Common myeloid progenitor, CD34-positive (primary cell): ENCODE data around the gene C5AR2.

Source experiments
- CTCF ChIA-PET: fragments of 350-600 bp; sonication (Branson Sonifier 250); formaldehyde crosslinking; loops from one replicate; lab custom pipeline; 2021; ENCODE audit warnings: antibody characterized with exemption; lab: Charles Lee
- POLR2A ChIA-PET: fragments of 350-600 bp; sonication (Branson Sonifier 250); formaldehyde crosslinking; loops from one replicate; lab custom pipeline; 2021; ENCODE audit warnings: antibody characterized with exemption; lab: Charles Lee
- DNase-seq, 3 donors: peaks; one replicate each; pipeline versions ENCODE4 v3.0.0 to v3.0.0-alpha.2; 2013
- H3K27ac ChIP-seq, 2 experiments: 1 replicate in 1 of 2; 2 replicates in 1 of 2; pipeline ENCODE4 v1.7.0; 2013; ENCODE audit warnings: inconsistent platforms in 2 of 2, low read length in 2 of 2, mild to moderate bottlenecking in 2 of 2, low read depth in 1 of 2, moderate library complexity in 1 of 2; ENCODE audit not compliant: severe bottlenecking in 2 of 2, insufficient read depth in 1 of 2, poor library complexity in 1 of 2
- H3K27me3 ChIP-seq, 5 experiments: replicated peaks in 2 of 5; 1 replicate in 3 of 5; 2 replicates in 2 of 5; pipeline versions ENCODE4 v1.6.1 to v1.7.0; 2013; ENCODE audit warnings: low read length in 4 of 5, mild to moderate bottlenecking in 2 of 5, moderate library complexity in 2 of 5, inconsistent platforms in 1 of 5; ENCODE audit not compliant: insufficient read depth in 5 of 5, control insufficient read depth in 4 of 5
- H3K36me3 ChIP-seq, 4 experiments: 1 replicate in 2 of 4; 2 replicates in 2 of 4; pipeline versions ENCODE4 v1.6.1 to v1.7.0; 2013; ENCODE audit warnings: low read length in 3 of 4, control low read depth in 1 of 4, mild to moderate bottlenecking in 1 of 4; ENCODE audit not compliant: control insufficient read depth in 4 of 4, insufficient read depth in 4 of 4
- H3K4me1 ChIP-seq, 4 experiments: 1 replicate in 3 of 4; 2 replicates in 1 of 4; pipeline versions ENCODE4 v1.6.1 to v1.7.1; 2013; ENCODE audit warnings: low read length in 3 of 4, mild to moderate bottlenecking in 3 of 4, control low read depth in 1 of 4, inconsistent platforms in 1 of 4, moderate library complexity in 1 of 4; ENCODE audit not compliant: control insufficient read depth in 4 of 4, insufficient read depth in 4 of 4; ENCODE audit errors: control extremely low read depth in 1 of 4
- H3K4me3 ChIP-seq, 7 experiments: 1 replicate in 4 of 7; 2 replicates in 3 of 7; pipeline versions ENCODE4 v1.5.1 to v1.7.0; 2013; ENCODE audit warnings: mild to moderate bottlenecking in 7 of 7, low read length in 6 of 7, moderate library complexity in 6 of 7, inconsistent platforms in 2 of 7, low read depth in 2 of 7, control low read depth in 1 of 7; ENCODE audit not compliant: insufficient read depth in 4 of 7, control insufficient read depth in 1 of 7; ENCODE audit errors: extremely low read depth in 1 of 7
- H3K9me3 ChIP-seq, 5 experiments: 1 replicate in 4 of 5; 2 replicates in 1 of 5; pipeline versions ENCODE4 v1.6.1 to v1.7.1; 2013; ENCODE audit warnings: low read length in 4 of 5, mild to moderate bottlenecking in 2 of 5, inconsistent platforms in 1 of 5, low read depth in 1 of 5, moderate library complexity in 1 of 5; ENCODE audit not compliant: control insufficient read depth in 4 of 5, insufficient read depth in 2 of 5; ENCODE audit errors: control extremely low read depth in 1 of 5
- WGBS: methylation state at CpG from one replicate; pipeline ENCODE4 v1.1.5; 2013; ENCODE audit not compliant: insufficient coverage; 5-methylcytosine and 5-hydroxymethylcytosine counted together

The C5AR2 gene

DNA sequence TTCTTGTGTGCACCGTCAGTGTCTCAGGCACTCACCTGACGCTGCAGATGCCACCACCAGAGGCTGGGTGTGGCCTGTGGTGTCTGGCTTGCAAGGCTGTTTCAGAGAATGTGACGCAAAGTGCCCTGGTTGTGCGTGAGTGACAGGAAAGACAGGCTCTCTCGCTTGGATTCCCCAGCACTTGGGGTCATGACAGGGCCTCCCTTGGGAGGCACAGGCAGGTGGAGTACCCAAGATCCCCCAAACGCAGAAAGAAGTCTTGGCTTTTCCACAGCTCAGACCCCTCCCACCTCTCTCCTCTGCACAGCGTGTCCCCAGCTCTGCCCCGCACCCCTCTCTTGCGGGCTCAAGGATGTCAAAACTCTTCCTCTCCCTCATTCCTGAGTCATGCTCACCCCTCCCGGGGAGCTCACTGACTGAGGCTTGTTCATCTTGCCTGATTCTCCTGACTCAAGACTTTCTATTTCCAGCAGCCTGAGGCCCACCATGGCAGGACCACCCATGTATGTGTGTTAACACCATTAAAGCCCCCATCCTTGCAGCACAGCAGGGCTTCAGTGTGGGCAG is 38.2 kb downstream of the C5AR2 start:
- H3K4me1 ChIP-seq, result peaks cover 0 to 9% (median 4%) of the 10 kb centered on the region in 4 experiments
- peak; percentile 56 to 75 (median 74) for DNase-seq
- CTCF ChIA-PET, result interaction anchor here (1.3 to 2.9 kb wide), 2 partner anchors 21 to 22 kb away, joined by 4 to 8 read pairs; partner anchors contain the start of gene DHX34
- H3K27ac ChIP-seq, result no peak overlapping the region
- H3K4me3 ChIP-seq, result no peak overlapping the region
- no peaks in the 10 kb centered on the region for H3K9me3 ChIP-seq
- POLR2A ChIA-PET, result no interaction called here
- H3K36me3 ChIP-seq, result peaks cover 3 to 68% (median 42%) of the 10 kb centered on the region in 4 experiments
- no peaks in the 10 kb centered on the region for H3K27me3 ChIP-seq
- WGBS, result 27% methylated on average over 7 of the region's 10 CpGs

DNA sequence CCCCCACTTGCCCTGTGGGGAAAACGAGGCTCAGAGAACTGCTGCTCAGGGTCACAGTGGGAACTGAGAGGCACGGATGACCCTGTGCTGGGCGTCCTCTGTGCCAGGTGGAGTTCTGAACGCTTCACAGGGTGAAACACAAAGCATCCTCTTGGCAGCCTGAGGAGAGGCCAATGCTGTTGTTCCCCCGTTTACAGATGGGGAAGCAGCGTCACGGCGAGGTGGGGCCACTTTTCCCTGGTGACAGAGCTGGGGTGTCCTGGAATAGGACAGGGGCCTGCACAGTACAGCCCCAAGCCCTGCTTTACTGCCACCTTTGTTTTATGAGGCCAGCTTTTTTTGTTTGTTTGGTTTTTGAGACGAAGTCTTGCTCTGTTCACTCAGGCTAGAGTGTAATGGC is 39.3 kb downstream of the C5AR2 start:
- POLR2A ChIA-PET, result no interaction called here
- no peaks in the 10 kb centered on the region for H3K9me3 ChIP-seq
- H3K4me3 ChIP-seq, result no peak overlapping the region
- CTCF ChIA-PET, result interaction anchor here (2.9 kb wide), 1 partner anchor 22 kb away, joined by 8 read pairs; the partner anchor contains the start of gene DHX34
- peaks cover 3 to 74% (median 46%) of the 10 kb centered on the region in 4 experiments for H3K36me3 ChIP-seq
- H3K27me3 ChIP-seq, result no peaks in the 10 kb centered on the region
- no peak for DNase-seq
- H3K27ac ChIP-seq, result no peak overlapping the region
- peaks cover 0 to 9% (median 4%) of the 10 kb centered on the region in 4 experiments for H3K4me1 ChIP-seq
- WGBS, result 97% methylated on average over 9 of the region's 9 CpGs

DNA sequence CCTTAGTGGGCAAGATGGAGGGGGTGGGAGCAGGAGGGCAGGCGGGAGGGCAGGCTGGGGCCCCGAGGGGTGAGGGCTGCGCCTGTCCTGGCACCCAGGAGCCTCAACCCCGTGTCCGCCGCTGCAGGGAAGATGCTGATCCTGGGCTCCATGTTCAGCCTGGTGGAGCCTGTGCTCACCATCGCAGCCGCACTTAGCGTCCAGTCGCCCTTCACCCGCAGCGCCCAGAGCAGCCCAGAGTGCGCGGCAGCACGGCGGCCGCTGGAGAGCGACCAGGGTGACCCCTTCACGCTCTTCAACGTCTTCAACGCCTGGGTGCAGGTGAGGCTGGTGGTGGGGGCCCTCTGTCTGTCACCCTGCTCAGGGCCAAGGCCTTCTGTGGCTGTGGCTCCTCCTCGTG is 40.6 kb downstream of the C5AR2 start:
- CTCF ChIA-PET, result interaction anchor here (2.9 kb wide), 1 partner anchor 24 kb away, joined by 8 read pairs; the partner anchor contains the start of gene DHX34
- H3K9me3 ChIP-seq, result no peaks in the 10 kb centered on the region
- no peaks in the 10 kb centered on the region for H3K27me3 ChIP-seq
- H3K27ac ChIP-seq, result no peak overlapping the region
- H3K4me3 ChIP-seq, result no peak overlapping the region
- DNase-seq, result no peak
- peaks cover 0 to 9% (median 4%) of the 10 kb centered on the region in 4 experiments for H3K4me1 ChIP-seq
- POLR2A ChIA-PET, result interaction anchor here (0.6 kb wide), 1 partner anchor 1244 kb away, joined by 3 read pairs; no protein-coding TSS in a partner anchor
- 96% methylated on average over 14 of the region's 22 CpGs for WGBS
- H3K36me3 ChIP-seq, result peaks cover 3 to 80% (median 52%) of the 10 kb centered on the region in 4 experiments

DNA sequence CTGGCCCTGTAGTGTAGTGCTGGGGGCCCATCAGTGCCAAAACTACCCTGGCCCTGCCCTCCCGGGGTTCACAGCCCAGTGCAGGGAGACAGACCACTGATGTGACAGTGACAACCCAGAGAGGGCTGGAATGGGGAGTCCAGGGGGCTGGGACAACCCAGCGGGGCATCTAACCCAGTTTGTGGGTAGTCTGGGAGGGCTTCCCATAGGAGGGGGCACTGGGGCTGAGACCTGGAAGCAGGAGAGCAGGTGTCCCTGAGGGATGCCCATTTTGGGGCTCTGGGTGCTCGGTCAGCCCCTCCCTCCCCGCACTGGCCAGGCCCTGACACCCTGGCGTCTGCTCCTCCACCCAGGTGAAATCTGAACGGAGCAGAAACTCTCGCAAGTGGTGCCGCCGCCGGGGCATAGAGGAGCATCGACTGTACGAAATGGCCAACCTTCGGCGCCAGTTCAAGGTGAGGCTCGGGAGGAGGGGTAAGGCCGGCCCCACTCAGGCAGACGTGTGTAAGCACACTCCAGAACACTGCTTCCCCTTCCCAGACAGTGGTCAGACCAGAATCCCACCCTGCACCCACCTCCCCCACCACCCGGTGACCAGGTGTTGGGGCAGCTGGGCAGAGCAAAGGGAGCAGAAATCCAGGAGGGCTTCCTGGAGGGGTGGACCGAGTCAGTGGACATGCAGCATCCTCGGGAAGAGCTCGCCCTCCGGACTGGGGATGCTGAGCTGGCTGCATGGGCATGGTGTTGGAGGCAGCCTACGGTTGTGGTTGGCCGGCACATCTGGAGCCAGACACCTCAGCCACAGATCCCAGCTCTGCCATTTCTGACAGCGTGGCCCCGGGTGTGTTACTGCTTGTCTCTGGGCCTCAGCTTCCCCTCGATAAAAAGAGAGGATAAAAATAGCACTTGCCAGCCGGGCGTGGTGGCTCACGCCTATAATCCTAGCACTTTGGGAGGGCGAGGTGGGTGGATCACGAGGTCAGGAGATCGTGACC is 41.6 kb downstream of the C5AR2 start:
- 93% methylated on average over 29 of the region's 33 CpGs for WGBS
- Histone ChIP-seq H3K4me3 (no peak overlapping the region), H3K27ac (no peak overlapping the region), H3K36me3 (peaks cover 3 to 88% (median 56%) of the 10 kb centered on the region in 4 experiments), H3K27me3 (no peaks in the 10 kb centered on the region), H3K9me3 (no peaks in the 10 kb centered on the region), H3K4me1 (peaks cover 0 to 9% (median 4%) of the 10 kb centered on the region in 4 experiments)
- no peak for DNase-seq
- ChIA-PET CTCF (interaction anchor here (0.8 kb wide), 1 partner anchor 18 kb away, joined by 3 read pairs; no protein-coding TSS in a partner anchor), POLR2A (interaction anchor here (0.6 kb wide), 1 partner anchor 1243 kb away, joined by 3 read pairs; no protein-coding TSS in a partner anchor)

DNA sequence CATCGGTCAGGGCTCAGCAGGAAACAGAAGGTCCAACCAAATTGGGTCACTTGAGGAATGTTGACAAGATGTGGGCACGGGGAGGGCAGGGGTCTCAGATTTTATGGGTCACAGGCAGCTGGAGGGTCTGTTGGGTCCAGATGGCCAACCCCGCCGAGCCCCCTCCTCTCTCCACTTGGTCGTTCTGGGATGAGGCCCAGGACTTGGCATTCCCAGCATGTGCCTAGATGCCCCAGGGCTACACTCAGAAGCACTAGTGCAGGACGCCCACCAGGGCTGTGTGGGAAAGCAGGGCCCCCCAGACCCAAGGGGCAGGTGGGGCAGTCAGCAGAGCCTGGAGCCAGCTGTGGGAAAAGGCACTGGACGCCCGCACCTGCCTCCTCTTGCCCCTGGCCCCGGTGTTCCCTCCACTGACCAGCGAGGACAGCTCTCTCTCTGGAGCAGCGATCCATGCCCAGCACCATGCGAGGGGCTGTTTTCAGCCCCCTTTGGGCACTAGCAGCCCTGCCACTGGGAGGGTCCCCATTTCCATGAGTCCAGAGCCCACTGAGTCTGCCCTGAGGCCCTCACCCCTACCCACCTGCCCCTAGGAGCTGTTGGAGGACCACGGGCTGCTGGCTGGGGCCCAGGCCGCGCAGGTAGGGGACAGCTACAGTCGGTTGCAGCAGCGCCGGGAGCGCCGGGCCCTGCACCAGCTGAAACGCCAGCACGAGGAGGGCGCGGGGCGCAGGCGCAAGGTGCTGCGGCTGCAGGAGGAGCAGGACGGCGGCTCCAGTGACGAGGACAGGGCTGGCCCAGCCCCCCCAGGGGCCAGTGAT is 43.1 kb downstream of the C5AR2 start:
- no peak for DNase-seq
- ChIA-PET CTCF (interaction anchor here (1.1 kb wide), 1 partner anchor 80 kb away, joined by 3 read pairs; no protein-coding TSS in a partner anchor), POLR2A (no interaction called here)
- Histone ChIP-seq H3K27me3 (no peaks in the 10 kb centered on the region), H3K27ac (no peak overlapping the region), H3K4me3 (no peak overlapping the region), H3K4me1 (peaks cover 0 to 4% (median 2%) of the 10 kb centered on the region in 4 experiments), H3K9me3 (no peaks in the 10 kb centered on the region), H3K36me3 (peaks cover 3 to 87% (median 58%) of the 10 kb centered on the region in 4 experiments)
- 96% methylated on average over 28 of the region's 30 CpGs for WGBS

DNA sequence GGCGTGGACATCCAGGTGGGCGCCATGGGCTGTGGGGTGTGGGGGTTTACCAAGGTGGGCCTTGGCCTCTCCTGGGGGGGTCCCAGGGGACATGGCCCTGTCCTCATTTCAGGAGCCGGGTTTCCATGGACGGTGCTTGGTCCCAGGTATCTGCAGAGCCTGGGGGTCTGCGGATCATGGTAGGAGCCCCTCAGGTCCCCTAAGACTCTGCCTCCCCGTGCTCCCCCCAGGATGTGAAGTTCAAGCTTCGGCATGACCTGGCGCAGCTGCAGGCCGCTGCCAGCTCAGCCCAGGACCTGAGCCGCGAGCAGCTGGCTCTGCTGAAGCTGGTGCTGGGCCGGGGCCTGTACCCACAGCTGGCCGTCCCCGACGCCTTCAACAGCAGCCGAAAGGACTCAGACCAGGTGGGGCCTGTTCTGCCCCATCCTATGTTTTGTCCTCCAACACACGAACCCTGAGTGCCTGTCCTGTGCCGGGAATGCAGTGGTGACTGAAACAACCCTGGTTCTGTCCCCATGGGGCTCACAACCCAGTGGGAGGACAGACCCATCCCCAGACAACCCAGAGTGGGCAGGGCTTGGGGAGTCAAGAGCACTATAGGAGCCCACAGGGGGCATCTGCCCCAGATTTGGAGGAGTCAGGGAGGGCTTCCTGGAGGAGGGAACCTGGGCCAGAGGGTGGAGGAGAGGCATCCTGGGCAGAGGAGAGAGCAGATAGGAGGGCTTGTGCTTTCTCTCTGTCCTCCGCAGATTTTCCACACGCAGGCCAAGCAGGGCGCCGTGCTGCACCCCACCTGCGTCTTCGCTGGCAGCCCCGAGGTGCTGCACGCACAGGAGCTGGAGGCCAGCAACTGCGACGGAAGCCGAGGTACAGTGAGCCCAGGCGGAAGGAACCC is 44.0 kb downstream of the C5AR2 start:
- POLR2A ChIA-PET, result no interaction called here
- no peak for DNase-seq
- H3K27me3 ChIP-seq, result no peaks in the 10 kb centered on the region
- no peaks in the 10 kb centered on the region for H3K9me3 ChIP-seq
- H3K27ac ChIP-seq, result no peak overlapping the region
- CTCF ChIA-PET, result interaction anchor here (1.1 kb wide), 1 partner anchor 81 kb away, joined by 3 read pairs; no protein-coding TSS in a partner anchor
- H3K4me3 ChIP-seq, result no peak overlapping the region
- H3K4me1 ChIP-seq, result peaks cover 0 to 1% (median under 1%) of the 10 kb centered on the region in 4 experiments
- 97% methylated on average over 24 of the region's 30 CpGs for WGBS
- peaks cover 5 to 91% (median 62%) of the 10 kb centered on the region in 4 experiments for H3K36me3 ChIP-seq
